ENCODE measurements around the gene GGTLC1. TPM values are rescaled to one million over a fixed set of nuclear protein-coding genes. Genes with fewer than 3 reads are reported as not detected.

The GGTLC1 gene
- total RNA-seq, 1 donor from 2014 or later: not detected

- DNase-seq (ENCODE audit: low read depth): no peak
- H3K36me3 ChIP-seq (ENCODE audit: control insufficient read depth, insufficient read depth, low read length): no peaks in the 10 kb centered on the region
Observed at GRCh38 chr20:24011282-24011681, 22.7 kb upstream of the GGTLC1 start.

GRCh38 chr20:24007758-24008157, 19.2 kb upstream of the GGTLC1 start:
- no peaks in the 10 kb centered on the region for H3K36me3 ChIP-seq (ENCODE audit: control insufficient read depth, insufficient read depth, low read length)
- no peak for TF ChIP-seq CTCF (IDR thresholded peaks at IDR 0.05; ENCODE audit: insufficient read depth, low read length, severe bottlenecking)
- FAIRE-seq (no peak), DNase-seq (ENCODE audit: low read depth) (no peak)
- no peak overlapping the region for H3K4me3 ChIP-seq (ENCODE audit: low read depth, low read length)
- H3K27me3 ChIP-seq (ENCODE audit: control insufficient read depth, insufficient read depth, low read length): no peaks in the 10 kb centered on the region

More at GRCh38 chr20:24011282-24011681, 22.7 kb upstream of the GGTLC1 start:
- Histone ChIP-seq H3K27me3 (ENCODE audit: control insufficient read depth, insufficient read depth, low read length) (no peaks in the 10 kb centered on the region), H3K4me3 (ENCODE audit: low read depth, low read length) (no peak overlapping the region)
- no peak for FAIRE-seq
- no peak for TF ChIP-seq CTCF (IDR thresholded peaks at IDR 0.05; ENCODE audit: insufficient read depth, low read length, severe bottlenecking)

GRCh38 chr20:24007073-24007595, 18.6 kb upstream of the GGTLC1 start:
- Histone ChIP-seq H3K27me3 (ENCODE audit: control insufficient read depth, insufficient read depth, low read length) (no peaks in the 10 kb centered on the region), H3K4me3 (ENCODE audit: low read depth, low read length) (no peak overlapping the region), H3K36me3 (ENCODE audit: control insufficient read depth, insufficient read depth, low read length) (no peaks in the 10 kb centered on the region)
- no peak for TF ChIP-seq CTCF (IDR thresholded peaks at IDR 0.05; ENCODE audit: insufficient read depth, low read length, severe bottlenecking)
- DNase-seq (ENCODE audit: low read depth) (no peak), FAIRE-seq (no peak)

- no peaks in the 10 kb centered on the region for H3K27me3 ChIP-seq (ENCODE audit: control insufficient read depth, insufficient read depth, low read length)
- FAIRE-seq: no peak
- no peak for TF ChIP-seq CTCF (IDR thresholded peaks at IDR 0.05; ENCODE audit: insufficient read depth, low read length, severe bottlenecking)
- no peak overlapping the region for H3K4me3 ChIP-seq (ENCODE audit: low read depth, low read length)
- DNase-seq (ENCODE audit: low read depth): no peak
- no peaks in the 10 kb centered on the region for H3K36me3 ChIP-seq (ENCODE audit: control insufficient read depth, insufficient read depth, low read length)
Observed at GRCh38 chr20:24006626-24007025, 18.0 kb upstream of the GGTLC1 start.

- DNase-seq (ENCODE audit: low read depth): no peak
- Histone ChIP-seq H3K27me3 (ENCODE audit: control insufficient read depth, insufficient read depth, low read length) (no peaks in the 10 kb centered on the region), H3K4me3 (ENCODE audit: low read depth, low read length) (no peak overlapping the region), H3K36me3 (ENCODE audit: control insufficient read depth, insufficient read depth, low read length) (no peaks in the 10 kb centered on the region)
- no peak for TF ChIP-seq CTCF (IDR thresholded peaks at IDR 0.05; ENCODE audit: insufficient read depth, low read length, severe bottlenecking)
- no peak for FAIRE-seq
Observed at GRCh38 chr20:24004471-24004870, 15.9 kb upstream of the GGTLC1 start.

- H3K27me3 ChIP-seq (ENCODE audit: control insufficient read depth, insufficient read depth, low read length): no peaks in the 10 kb centered on the region
- no peak overlapping the region for H3K4me3 ChIP-seq (ENCODE audit: low read depth, low read length)
- DNase-seq (ENCODE audit: low read depth): no peak
- no peak for TF ChIP-seq CTCF (IDR thresholded peaks at IDR 0.05; ENCODE audit: insufficient read depth, low read length, severe bottlenecking)
- no peaks in the 10 kb centered on the region for H3K36me3 ChIP-seq (ENCODE audit: control insufficient read depth, insufficient read depth, low read length)
- peak; percentile 83 for FAIRE-seq
Observed at GRCh38 chr20:24002896-24003295, 14.3 kb upstream of the GGTLC1 start.

All from bronchial epithelial cell (primary cell).